GM23338 (cell line): ENCODE measurements around the gene MAP3K8. TPM values are rescaled to one million over a fixed set of nuclear protein-coding genes. Genes with fewer than 3 reads are reported as not detected.

Experiments used
- ATAC-seq: fragments of 200-7000 bp; cut with Tn5 transposase; 3 replicates; pipeline ENCODE4 v1.9.1; 2020
- DNase-seq: peaks from one replicate; pipeline ENCODE4 v3.0.0-alpha.2; 2015; ENCODE audit warnings: low spot score
- H2AFZ ChIP-seq: fragments of 200-600 bp; sonication (generic); 2 replicates; pipeline ENCODE4 v1.8.0; 2016; ENCODE audit warnings: antibody characterized with exemption, mild to moderate bottlenecking, moderate library complexity
- H3F3A ChIP-seq: fragments of 200-600 bp; sonication (generic); replicated peaks from 2 replicates; pipeline ENCODE4 v1.8.0; 2017; ENCODE audit warnings: antibody characterized with exemption, mixed run types, low read depth
- H3K27ac ChIP-seq: fragments of 200-600 bp; sonication (generic); 2 replicates; pipeline ENCODE4 v1.6.1; 2016; ENCODE audit warnings: low read depth
- H3K27me3 ChIP-seq: fragments of 200-600 bp; sonication (generic); 2 replicates; pipeline ENCODE4 v1.8.0; 2016; ENCODE audit warnings: mild to moderate bottlenecking, mixed run types, moderate library complexity; ENCODE audit not compliant: insufficient read depth
- H3K36me3 ChIP-seq: fragments of 200-600 bp; sonication (generic); 2 replicates; pipeline ENCODE4 v1.8.0; 2016; ENCODE audit warnings: mild to moderate bottlenecking; ENCODE audit not compliant: insufficient read depth
- H3K4me1 ChIP-seq: fragments of 200-600 bp; sonication (generic); 2 replicates; pipeline ENCODE4 v1.8.0; 2016; ENCODE audit warnings: mild to moderate bottlenecking, moderate library complexity; ENCODE audit not compliant: insufficient read depth
- H3K4me2 ChIP-seq: fragments of 200-600 bp; sonication (generic); 2 replicates; pipeline ENCODE4 v1.7.1; 2017; ENCODE audit warnings: mixed run types
- H3K4me3 ChIP-seq: fragments of 200-600 bp; sonication (generic); 2 replicates; pipeline ENCODE4 v1.6.1; 2016; ENCODE audit warnings: mixed run types
- H3K79me2 ChIP-seq: fragments of 200-600 bp; sonication (generic); replicated peaks from 2 replicates; pipeline ENCODE4 v1.8.0; 2017; ENCODE audit warnings: mild to moderate bottlenecking; ENCODE audit not compliant: insufficient read depth
- H3K9me2 ChIP-seq: fragments of 200-600 bp; sonication (generic); 2 replicates; pipeline ENCODE4 v1.8.0; 2017; ENCODE audit not compliant: insufficient read depth
- H4K20me1 ChIP-seq: fragments of 200-600 bp; sonication (generic); replicated peaks from 2 replicates; pipeline ENCODE4 v1.8.0; 2017; ENCODE audit warnings: mild to moderate bottlenecking; ENCODE audit not compliant: insufficient read depth
- H3K27ac Mint-ChIP-seq: 2 replicates; pipeline ENCODE4 v1.8.0; 2020; ENCODE audit warnings: inconsistent platforms, mild to moderate bottlenecking, moderate library complexity, mixed read lengths
- H3K27me3 Mint-ChIP-seq: 3 replicates; pipeline ENCODE4 v1.8.0; 2022; ENCODE audit warnings: low read depth, mild to moderate bottlenecking, moderate library complexity, mixed read lengths, inconsistent platforms; ENCODE audit not compliant: insufficient read depth, poor library complexity
- H3K36me3 Mint-ChIP-seq: 3 replicates; pipeline ENCODE4 v1.8.0; 2021; ENCODE audit warnings: low read depth, mild to moderate bottlenecking, inconsistent platforms, moderate library complexity, mixed read lengths
- H3K4me1 Mint-ChIP-seq: 3 replicates; pipeline ENCODE4 v1.8.0; 2020; ENCODE audit warnings: mild to moderate bottlenecking, inconsistent platforms, mixed read lengths
- H3K4me3 Mint-ChIP-seq: 3 replicates; pipeline ENCODE4 v1.8.0; 2021; ENCODE audit warnings: moderate library complexity, mild to moderate bottlenecking, inconsistent platforms, mixed read lengths
- H3K9me3 Mint-ChIP-seq: 3 replicates; pipeline ENCODE4 v1.8.0; 2020; ENCODE audit warnings: moderate library complexity, mild to moderate bottlenecking, inconsistent platforms, mixed read lengths
- CREB1 ChIP-seq: fragments of 250-450 bp; sonication (Bioruptor Pico); IDR thresholded peaks from 2 replicates; pipeline ENCODE4 v1.5.0; 2020; ENCODE audit warnings: low read depth, mild to moderate bottlenecking, moderate library complexity
- CTCF ChIP-seq, 2 experiments: fragments of 200-600 bp in 1 of 2; sonication (generic) in 1 of 2; conservative IDR thresholded peaks; 2 replicates each; pipeline versions ENCODE4 v1.5.1 to v1.6.1; 2016 to 2017; ENCODE audit warnings: antibody characterized with exemption in 2 of 2, low read depth in 2 of 2, mild to moderate bottlenecking in 2 of 2, moderate library complexity in 1 of 2
- ETS1 ChIP-seq: IDR thresholded peaks from 2 replicates; pipeline ENCODE4 v1.6.1; 2016; ENCODE audit warnings: antibody characterized with exemption
- EZH2 ChIP-seq: fragments of 200-600 bp; sonication (generic); IDR thresholded peaks from one replicate; pipeline ENCODE4 v1.8.0; 2017; ENCODE audit warnings: antibody characterized with exemption, mild to moderate bottlenecking, low read depth; ENCODE audit not compliant: unreplicated experiment
- EZH2phosphoT487 ChIP-seq: fragments of 200-600 bp; sonication (generic); IDR thresholded peaks from one replicate; pipeline ENCODE4 v1.8.1; 2018; ENCODE audit warnings: antibody characterized with exemption; ENCODE audit not compliant: unreplicated experiment
- NANOG ChIP-seq: IDR thresholded peaks from 2 replicates; pipeline ENCODE4 v1.6.1; 2016; ENCODE audit warnings: antibody characterized with exemption, borderline replicate concordance
- POLR2AphosphoS5 ChIP-seq: IDR thresholded peaks from 2 replicates; pipeline ENCODE4 v1.6.1; 2016; ENCODE audit warnings: antibody characterized with exemption, low read depth
- REST ChIP-seq: IDR thresholded peaks from one replicate; pipeline ENCODE4 v1.6.1; 2018; ENCODE audit warnings: antibody characterized with exemption; ENCODE audit not compliant: unreplicated experiment
- STAT1 ChIP-seq: IDR thresholded peaks from one replicate; pipeline ENCODE4 v1.6.1; 2016; ENCODE audit warnings: antibody characterized with exemption; ENCODE audit not compliant: unreplicated experiment
- ZNF114 ChIP-seq: fragments of 250-450 bp; sonication (Bioruptor Pico); IDR thresholded peaks from 2 replicates; pipeline ENCODE4 v1.5.0; 2020; ENCODE audit warnings: mild to moderate bottlenecking, moderate library complexity
- ZNF462 ChIP-seq: fragments of 250-450 bp; sonication (Bioruptor Pico); IDR thresholded peaks from 2 replicates; pipeline ENCODE4 v1.5.0; 2020; ENCODE audit warnings: mild to moderate bottlenecking, moderate library complexity
- polyA plus RNA-seq: library from polyadenylated mRNA; unstranded; fragments of >200 nt; fragmentation: Nextera tagmentation; extraction: Ambion mirVana; gene quantifications from 2 replicates; pipeline ENCODE4 v1.2.1, GENCODE V29; 2016
- total RNA-seq: library from RNA; depleted of rRNA; stranded (reverse); fragments of >200 nt; shearing (Covaris generic); gene quantifications from 2 replicates; pipeline ENCODE4 v1.2.3, GENCODE V29; 2014

MAP3K8 gene
- total and polyA plus RNA-seq, 2 experiments from 2014 or later, result 3.5 to 5.0 TPM

- TF ChIP-seq CTCF (conservative IDR thresholded peaks at IDR 0.05; ENCODE audit: low read depth in 2 of 2) (no peak), ETS1 (no peak)
These were observed 37.3 kb upstream of the MAP3K8 start (continued) for GRCh38 chr10:30396698-30397097.

- Histone ChIP-seq H3K4me2 (no peak overlapping the region), H4K20me1 (no peaks in the 10 kb centered on the region), H3K4me1 (no peaks in the 10 kb centered on the region), H3K79me2 (no peaks in the 10 kb centered on the region), H3K9me2 (no peaks in the 10 kb centered on the region), H2AFZ (no peak overlapping the region), H3K27ac (no peak overlapping the region), H3K36me3 (no peaks in the 10 kb centered on the region), H3K27me3 (no peaks in the 10 kb centered on the region), H3K4me3 (no peak overlapping the region), H3F3A (no peaks in the 10 kb centered on the region)
- H3K4me1 Mint-ChIP-seq, result peaks cover 3% of the 10 kb centered on the region; the same call in 2 of the 3 replicates
- ATAC-seq (no peak), DNase-seq (no peak)
- no peak overlapping the region for H3K27ac Mint-ChIP-seq
- no peaks in the 10 kb centered on the region for H3K27me3 Mint-ChIP-seq
- no peak overlapping the region for H3K4me3 Mint-ChIP-seq
- H3K9me3 Mint-ChIP-seq, result no peaks in the 10 kb centered on the region
- no peaks in the 10 kb centered on the region for H3K36me3 Mint-ChIP-seq
- TF ChIP-seq NANOG (no peak), STAT1 (no peak), ZNF114 (CRISPR knock-in tag) (no peak), EZH2phosphoT487 (no peak), CREB1 (CRISPR knock-in tag) (no peak), ZNF462 (CRISPR knock-in tag) (no peak), CTCF (conservative IDR thresholded peaks at IDR 0.05; ENCODE audit: low read depth in 2 of 2) (no peak), POLR2AphosphoS5 (no peak), EZH2 (no peak), REST (no peak)
These were observed 35.8 kb upstream of the MAP3K8 start for GRCh38 chr10:30398193-30398592.
